ENCODE results near the gene GNGT2.

DNA sequence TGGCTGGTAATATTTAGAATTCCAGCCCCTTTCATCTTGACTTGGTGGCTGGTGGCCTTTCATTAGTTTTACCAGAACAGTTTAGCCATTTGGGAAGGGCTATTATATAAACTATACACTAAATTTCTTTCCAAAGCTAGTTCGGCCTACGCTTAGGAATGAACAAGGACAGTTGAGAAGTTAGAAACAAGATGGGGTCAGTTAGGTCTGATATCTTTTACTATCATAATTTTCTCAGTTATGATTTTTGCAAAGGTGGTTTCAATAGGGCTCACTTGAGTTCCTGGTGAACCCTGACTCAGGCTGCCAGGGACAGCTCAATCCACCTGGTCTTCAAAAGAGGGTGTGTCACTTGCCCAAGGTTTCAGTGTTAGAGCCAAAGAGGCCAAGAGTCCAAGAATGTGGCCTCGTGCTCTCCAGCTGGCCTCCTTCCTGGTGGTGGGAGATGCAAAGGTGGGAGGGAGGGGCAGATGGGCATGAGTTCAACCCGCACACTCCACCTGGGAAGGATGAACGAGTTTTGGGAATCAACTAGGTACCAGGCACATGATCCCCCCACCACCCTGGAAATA, 24.2 kb upstream of the GNGT2 start:
- TF ChIP-seq, protein P1, sequence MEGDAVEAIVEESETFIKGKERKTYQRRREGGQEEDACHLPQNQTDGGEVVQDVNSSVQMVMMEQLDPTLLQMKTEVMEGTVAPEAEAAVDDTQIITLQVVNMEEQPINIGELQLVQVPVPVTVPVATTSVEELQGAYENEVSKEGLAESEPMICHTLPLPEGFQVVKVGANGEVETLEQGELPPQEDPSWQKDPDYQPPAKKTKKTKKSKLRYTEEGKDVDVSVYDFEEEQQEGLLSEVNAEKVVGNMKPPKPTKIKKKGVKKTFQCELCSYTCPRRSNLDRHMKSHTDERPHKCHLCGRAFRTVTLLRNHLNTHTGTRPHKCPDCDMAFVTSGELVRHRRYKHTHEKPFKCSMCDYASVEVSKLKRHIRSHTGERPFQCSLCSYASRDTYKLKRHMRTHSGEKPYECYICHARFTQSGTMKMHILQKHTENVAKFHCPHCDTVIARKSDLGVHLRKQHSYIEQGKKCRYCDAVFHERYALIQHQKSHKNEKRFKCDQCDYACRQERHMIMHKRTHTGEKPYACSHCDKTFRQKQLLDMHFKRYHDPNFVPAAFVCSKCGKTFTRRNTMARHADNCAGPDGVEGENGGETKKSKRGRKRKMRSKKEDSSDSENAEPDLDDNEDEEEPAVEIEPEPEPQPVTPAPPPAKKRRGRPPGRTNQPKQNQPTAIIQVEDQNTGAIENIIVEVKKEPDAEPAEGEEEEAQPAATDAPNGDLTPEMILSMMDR (IDR thresholded peaks at IDR 0.05) = no peak
- no peak for TF ChIP-seq POLR2A (IDR thresholded peaks at IDR 0.05; ENCODE audit: low read depth)
